Measurements from ENCODE around the gene KLK3. TPM values are rescaled to one million over a fixed set of nuclear protein-coding genes. Genes with fewer than 3 reads are reported as not detected.

KLK3 gene
- total and polyA plus RNA-seq, 2 experiments from 2014 or later = 0.19 TPM; not detected in 1

DNA sequence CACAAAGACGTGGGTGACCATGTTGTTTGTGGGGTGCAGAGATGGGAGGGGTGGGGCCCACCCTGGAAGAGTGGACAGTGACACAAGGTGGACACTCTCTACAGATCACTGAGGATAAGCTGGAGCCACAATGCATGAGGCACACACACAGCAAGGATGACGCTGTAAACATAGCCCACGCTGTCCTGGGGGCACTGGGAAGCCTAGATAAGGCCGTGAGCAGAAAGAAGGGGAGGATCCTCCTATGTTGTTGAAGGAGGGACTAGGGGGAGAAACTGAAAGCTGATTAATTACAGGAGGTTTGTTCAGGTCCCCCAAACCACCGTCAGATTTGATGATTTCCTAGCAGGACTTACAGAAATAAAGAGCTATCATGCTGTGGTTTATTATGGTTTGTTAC, 24.1 kb downstream of the KLK3 start (continued):
- no peak for TF ChIP-seq NANOG (IDR thresholded peaks at IDR 0.05; ENCODE audit: borderline replicate concordance)
- no peak for TF ChIP-seq ZNF114 (CRISPR knock-in tag; IDR thresholded peaks at IDR 0.05)
- TF ChIP-seq JUNB (IDR thresholded peaks at IDR 0.05; ENCODE audit: unreplicated experiment) = no peak

DNA sequence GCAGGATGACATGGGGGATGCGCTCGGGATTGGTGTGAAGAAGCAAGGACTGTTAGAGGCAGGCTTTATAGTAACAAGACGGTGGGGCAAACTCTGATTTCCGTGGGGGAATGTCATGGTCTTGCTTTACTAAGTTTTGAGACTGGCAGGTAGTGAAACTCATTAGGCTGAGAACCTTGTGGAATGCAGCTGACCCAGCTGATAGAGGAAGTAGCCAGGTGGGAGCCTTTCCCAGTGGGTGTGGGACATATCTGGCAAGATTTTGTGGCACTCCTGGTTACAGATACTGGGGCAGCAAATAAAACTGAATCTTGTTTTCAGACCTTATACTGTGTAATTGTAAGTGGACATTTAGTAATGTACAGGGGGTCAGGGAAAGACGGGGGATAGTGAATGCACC, 25.5 kb downstream of the KLK3 start:
- Histone ChIP-seq H3K4me2 (no peak overlapping the region), H3K9me2 (ENCODE audit: insufficient read depth) (no peaks in the 10 kb centered on the region), H3K79me2 (replicated peaks; ENCODE audit: insufficient read depth) (no peaks in the 10 kb centered on the region), H2AFZ (no peak overlapping the region), H3K4me3 (no peak overlapping the region), H3K27ac (ENCODE audit: low read depth) (no peak overlapping the region), H3F3A (replicated peaks; ENCODE audit: low read depth) (no peaks in the 10 kb centered on the region), H3K4me1 (ENCODE audit: insufficient read depth) (peaks cover 9% of the 10 kb centered on the region; the same call in 1 of the 2 replicates), H3K27me3 (ENCODE audit: insufficient read depth) (peaks cover 3% of the 10 kb centered on the region; the same call in 1 of the 2 replicates), H4K20me1 (replicated peaks; ENCODE audit: insufficient read depth) (no peaks in the 10 kb centered on the region), H3K36me3 (ENCODE audit: insufficient read depth) (no peaks in the 10 kb centered on the region)
- Mint-ChIP-seq H3K27me3 (ENCODE audit: insufficient read depth, low read depth, poor library complexity) (peaks cover 9% of the 10 kb centered on the region), H3K4me3 (no peak overlapping the region), H3K9me3 (peaks cover 42% of the 10 kb centered on the region), H3K36me3 (ENCODE audit: low read depth) (peaks cover 20% of the 10 kb centered on the region), H3K4me1 (no peaks in the 10 kb centered on the region), H3K27ac (no peak overlapping the region)
- ATAC-seq (no peak), DNase-seq (ENCODE audit: low spot score) (no peak)
- TF ChIP-seq, protein P1, sequence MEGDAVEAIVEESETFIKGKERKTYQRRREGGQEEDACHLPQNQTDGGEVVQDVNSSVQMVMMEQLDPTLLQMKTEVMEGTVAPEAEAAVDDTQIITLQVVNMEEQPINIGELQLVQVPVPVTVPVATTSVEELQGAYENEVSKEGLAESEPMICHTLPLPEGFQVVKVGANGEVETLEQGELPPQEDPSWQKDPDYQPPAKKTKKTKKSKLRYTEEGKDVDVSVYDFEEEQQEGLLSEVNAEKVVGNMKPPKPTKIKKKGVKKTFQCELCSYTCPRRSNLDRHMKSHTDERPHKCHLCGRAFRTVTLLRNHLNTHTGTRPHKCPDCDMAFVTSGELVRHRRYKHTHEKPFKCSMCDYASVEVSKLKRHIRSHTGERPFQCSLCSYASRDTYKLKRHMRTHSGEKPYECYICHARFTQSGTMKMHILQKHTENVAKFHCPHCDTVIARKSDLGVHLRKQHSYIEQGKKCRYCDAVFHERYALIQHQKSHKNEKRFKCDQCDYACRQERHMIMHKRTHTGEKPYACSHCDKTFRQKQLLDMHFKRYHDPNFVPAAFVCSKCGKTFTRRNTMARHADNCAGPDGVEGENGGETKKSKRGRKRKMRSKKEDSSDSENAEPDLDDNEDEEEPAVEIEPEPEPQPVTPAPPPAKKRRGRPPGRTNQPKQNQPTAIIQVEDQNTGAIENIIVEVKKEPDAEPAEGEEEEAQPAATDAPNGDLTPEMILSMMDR (conservative IDR thresholded peaks at IDR 0.05; ENCODE audit: low read depth in 2 of 2) = no peak
- TF ChIP-seq EZH2phosphoT487 (IDR thresholded peaks at IDR 0.05; ENCODE audit: unreplicated experiment) (no peak), EZH2 (IDR thresholded peaks at IDR 0.05; ENCODE audit: low read depth, unreplicated experiment) (no peak), STAT1 (IDR thresholded peaks at IDR 0.05; ENCODE audit: unreplicated experiment) (no peak), ZNF114 (CRISPR knock-in tag; IDR thresholded peaks at IDR 0.05) (no peak), CREB1 (CRISPR knock-in tag; IDR thresholded peaks at IDR 0.05; ENCODE audit: low read depth) (no peak), NANOG (IDR thresholded peaks at IDR 0.05; ENCODE audit: borderline replicate concordance) (no peak), POLR2AphosphoS5 (IDR thresholded peaks at IDR 0.05; ENCODE audit: low read depth) (no peak), ZNF331 (CRISPR knock-in tag; IDR thresholded peaks at IDR 0.05; ENCODE audit: low read depth) (no peak), JUNB (IDR thresholded peaks at IDR 0.05; ENCODE audit: unreplicated experiment) (no peak)
- TF ChIP-seq, protein P2, sequence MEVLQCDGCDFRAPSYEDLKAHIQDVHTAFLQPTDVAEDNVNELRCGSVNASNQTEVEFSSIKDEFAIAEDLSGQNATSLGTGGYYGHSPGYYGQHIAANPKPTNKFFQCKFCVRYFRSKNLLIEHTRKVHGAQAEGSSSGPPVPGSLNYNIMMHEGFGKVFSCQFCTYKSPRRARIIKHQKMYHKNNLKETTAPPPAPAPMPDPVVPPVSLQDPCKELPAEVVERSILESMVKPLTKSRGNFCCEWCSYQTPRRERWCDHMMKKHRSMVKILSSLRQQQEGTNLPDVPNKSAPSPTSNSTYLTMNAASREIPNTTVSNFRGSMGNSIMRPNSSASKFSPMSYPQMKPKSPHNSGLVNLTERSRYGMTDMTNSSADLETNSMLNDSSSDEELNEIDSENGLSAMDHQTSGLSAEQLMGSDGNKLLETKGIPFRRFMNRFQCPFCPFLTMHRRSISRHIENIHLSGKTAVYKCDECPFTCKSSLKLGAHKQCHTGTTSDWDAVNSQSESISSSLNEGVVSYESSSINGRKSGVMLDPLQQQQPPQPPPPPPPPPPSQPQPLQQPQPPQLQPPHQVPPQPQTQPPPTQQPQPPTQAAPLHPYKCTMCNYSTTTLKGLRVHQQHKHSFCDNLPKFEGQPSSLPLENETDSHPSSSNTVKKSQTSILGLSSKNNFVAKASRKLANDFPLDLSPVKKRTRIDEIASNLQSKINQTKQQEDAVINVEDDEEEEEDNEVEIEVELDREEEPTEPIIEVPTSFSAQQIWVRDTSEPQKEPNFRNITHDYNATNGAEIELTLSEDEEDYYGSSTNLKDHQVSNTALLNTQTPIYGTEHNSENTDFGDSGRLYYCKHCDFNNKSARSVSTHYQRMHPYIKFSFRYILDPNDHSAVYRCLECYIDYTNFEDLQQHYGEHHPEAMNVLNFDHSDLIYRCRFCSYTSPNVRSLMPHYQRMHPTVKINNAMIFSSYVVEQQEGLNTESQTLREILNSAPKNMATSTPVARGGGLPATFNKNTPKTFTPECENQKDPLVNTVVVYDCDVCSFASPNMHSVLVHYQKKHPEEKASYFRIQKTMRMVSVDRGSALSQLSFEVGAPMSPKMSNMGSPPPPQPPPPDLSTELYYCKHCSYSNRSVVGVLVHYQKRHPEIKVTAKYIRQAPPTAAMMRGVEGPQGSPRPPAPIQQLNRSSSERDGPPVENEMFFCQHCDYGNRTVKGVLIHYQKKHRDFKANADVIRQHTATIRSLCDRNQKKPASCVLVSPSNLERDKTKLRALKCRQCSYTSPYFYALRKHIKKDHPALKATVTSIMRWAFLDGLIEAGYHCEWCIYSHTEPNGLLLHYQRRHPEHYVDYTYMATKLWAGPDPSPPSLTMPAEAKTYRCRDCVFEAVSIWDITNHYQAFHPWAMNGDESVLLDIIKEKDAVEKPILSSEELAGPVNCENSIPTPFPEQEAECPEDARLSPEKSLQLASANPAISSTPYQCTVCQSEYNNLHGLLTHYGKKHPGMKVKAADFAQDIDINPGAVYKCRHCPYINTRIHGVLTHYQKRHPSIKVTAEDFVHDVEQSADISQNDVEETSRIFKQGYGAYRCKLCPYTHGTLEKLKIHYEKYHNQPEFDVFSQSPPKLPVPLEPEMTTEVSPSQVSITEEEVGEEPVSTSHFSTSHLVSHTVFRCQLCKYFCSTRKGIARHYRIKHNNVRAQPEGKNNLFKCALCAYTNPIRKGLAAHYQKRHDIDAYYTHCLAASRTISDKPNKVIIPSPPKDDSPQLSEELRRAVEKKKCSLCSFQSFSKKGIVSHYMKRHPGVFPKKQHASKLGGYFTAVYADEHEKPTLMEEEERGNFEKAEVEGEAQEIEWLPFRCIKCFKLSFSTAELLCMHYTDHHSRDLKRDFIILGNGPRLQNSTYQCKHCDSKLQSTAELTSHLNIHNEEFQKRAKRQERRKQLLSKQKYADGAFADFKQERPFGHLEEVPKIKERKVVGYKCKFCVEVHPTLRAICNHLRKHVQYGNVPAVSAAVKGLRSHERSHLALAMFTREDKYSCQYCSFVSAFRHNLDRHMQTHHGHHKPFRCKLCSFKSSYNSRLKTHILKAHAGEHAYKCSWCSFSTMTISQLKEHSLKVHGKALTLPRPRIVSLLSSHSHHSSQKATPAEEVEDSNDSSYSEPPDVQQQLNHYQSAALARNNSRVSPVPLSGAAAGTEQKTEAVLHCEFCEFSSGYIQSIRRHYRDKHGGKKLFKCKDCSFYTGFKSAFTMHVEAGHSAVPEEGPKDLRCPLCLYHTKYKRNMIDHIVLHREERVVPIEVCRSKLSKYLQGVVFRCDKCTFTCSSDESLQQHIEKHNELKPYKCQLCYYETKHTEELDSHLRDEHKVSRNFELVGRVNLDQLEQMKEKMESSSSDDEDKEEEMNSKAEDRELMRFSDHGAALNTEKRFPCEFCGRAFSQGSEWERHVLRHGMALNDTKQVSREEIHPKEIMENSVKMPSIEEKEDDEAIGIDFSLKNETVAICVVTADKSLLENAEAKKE (CRISPR knock-in tag; IDR thresholded peaks at IDR 0.05) = no peak
- TF ChIP-seq, protein P3, sequence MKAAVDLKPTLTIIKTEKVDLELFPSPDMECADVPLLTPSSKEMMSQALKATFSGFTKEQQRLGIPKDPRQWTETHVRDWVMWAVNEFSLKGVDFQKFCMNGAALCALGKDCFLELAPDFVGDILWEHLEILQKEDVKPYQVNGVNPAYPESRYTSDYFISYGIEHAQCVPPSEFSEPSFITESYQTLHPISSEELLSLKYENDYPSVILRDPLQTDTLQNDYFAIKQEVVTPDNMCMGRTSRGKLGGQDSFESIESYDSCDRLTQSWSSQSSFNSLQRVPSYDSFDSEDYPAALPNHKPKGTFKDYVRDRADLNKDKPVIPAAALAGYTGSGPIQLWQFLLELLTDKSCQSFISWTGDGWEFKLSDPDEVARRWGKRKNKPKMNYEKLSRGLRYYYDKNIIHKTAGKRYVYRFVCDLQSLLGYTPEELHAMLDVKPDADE (IDR thresholded peaks at IDR 0.05) = no peak
- TF ChIP-seq, protein P4, sequence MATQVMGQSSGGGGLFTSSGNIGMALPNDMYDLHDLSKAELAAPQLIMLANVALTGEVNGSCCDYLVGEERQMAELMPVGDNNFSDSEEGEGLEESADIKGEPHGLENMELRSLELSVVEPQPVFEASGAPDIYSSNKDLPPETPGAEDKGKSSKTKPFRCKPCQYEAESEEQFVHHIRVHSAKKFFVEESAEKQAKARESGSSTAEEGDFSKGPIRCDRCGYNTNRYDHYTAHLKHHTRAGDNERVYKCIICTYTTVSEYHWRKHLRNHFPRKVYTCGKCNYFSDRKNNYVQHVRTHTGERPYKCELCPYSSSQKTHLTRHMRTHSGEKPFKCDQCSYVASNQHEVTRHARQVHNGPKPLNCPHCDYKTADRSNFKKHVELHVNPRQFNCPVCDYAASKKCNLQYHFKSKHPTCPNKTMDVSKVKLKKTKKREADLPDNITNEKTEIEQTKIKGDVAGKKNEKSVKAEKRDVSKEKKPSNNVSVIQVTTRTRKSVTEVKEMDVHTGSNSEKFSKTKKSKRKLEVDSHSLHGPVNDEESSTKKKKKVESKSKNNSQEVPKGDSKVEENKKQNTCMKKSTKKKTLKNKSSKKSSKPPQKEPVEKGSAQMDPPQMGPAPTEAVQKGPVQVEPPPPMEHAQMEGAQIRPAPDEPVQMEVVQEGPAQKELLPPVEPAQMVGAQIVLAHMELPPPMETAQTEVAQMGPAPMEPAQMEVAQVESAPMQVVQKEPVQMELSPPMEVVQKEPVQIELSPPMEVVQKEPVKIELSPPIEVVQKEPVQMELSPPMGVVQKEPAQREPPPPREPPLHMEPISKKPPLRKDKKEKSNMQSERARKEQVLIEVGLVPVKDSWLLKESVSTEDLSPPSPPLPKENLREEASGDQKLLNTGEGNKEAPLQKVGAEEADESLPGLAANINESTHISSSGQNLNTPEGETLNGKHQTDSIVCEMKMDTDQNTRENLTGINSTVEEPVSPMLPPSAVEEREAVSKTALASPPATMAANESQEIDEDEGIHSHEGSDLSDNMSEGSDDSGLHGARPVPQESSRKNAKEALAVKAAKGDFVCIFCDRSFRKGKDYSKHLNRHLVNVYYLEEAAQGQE (IDR thresholded peaks at IDR 0.05; ENCODE audit: unreplicated experiment) = no peak

All from GM23338 (cell line).